ENCODE measurements around the gene DIS3. TPM values are rescaled to one million over a fixed set of nuclear protein-coding genes. Genes with fewer than 3 reads are reported as not detected.

The DIS3 gene
- total and polyA plus RNA-seq, 2 of the 4 experiments (the other 2 are of a cell fraction) = 19.3 to 33.3 TPM

DNA sequence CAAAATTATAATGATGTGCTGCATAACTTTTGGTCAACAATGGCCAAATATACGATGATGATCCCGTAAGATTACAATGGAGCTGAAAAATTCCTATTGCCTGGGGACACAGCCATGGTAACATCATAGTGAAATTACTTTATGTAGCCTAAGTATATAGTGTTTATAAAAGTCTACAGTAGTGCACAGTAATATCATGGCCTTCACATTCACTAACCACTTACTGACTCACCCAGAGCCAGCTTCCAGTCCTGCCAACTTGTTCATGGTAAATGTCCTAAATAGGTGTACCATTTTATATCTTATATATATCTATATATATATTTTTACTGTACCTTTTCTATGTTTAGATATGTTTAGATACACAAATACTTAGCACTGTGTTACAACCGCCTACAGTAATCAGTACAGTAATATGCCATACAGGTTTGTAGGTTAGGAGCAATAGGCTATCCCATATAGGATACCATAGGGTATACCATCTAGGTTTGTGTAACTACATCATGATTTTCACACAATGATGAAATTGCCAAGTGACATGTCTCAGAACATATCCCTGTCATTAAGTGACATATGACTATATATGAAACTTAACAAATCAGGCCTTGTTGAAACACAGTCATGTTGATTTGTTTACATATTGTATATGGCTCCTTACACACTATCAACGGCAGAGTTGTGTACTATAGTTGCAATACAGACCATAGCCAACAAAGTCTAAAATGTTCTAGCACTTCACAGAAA lies 23.7 kb downstream of the DIS3 start:
- H4K5ac ChIP-seq (ENCODE audit: low read depth, low read length) = no peak overlapping the region
- H2BK20ac ChIP-seq (ENCODE audit: low read depth, low read length) = no peak overlapping the region
- peaks cover 0 to 7% of the 10 kb centered on the region in 2 experiments; a peak in 1 of 4 replicates for H3K79me1 ChIP-seq (ENCODE audit: low read depth in 1 of 2, low read length in 2 of 2)
- H2AK5ac ChIP-seq (ENCODE audit: low read depth, low read length) = no peak overlapping the region
- H2BK120ac ChIP-seq (ENCODE audit: low read depth, low read length) = no peak overlapping the region
- no peak overlapping the region for H4K91ac ChIP-seq (ENCODE audit: insufficient read depth, low read depth, low read length)
- ChIA-PET POLR2A (ENCODE audit: unreplicated experiment) (no interaction called here), CTCF (no interaction called here)
- H2BK5ac ChIP-seq (ENCODE audit: low read depth, low read length, poor library complexity, severe bottlenecking) = no peak overlapping the region
- no peak overlapping the region for H2BK15ac ChIP-seq (ENCODE audit: low read depth, low read length)
- peaks cover 40% of the 10 kb centered on the region for H3K36me3 ChIP-seq (ENCODE audit: control insufficient read depth, insufficient read depth, low read length)
- no peaks in the 10 kb centered on the region for H3K9me3 ChIP-seq (ENCODE audit: control insufficient read depth, insufficient read depth, low read length)
- no peak overlapping the region for H3K14ac ChIP-seq (replicated peaks; ENCODE audit: low read depth, low read length)
- H3K27me3 ChIP-seq (ENCODE audit: control insufficient read depth, insufficient read depth, low read length) = no peaks in the 10 kb centered on the region
- BruUV-seq (replicated peaks) = no TSS peak
- no peak overlapping the region for H3K9ac ChIP-seq (ENCODE audit: low read depth, low read length)
- DNase-seq (peak; percentile 11), ATAC-seq (ENCODE audit: low read depth) (peak; percentile 37; the same call in 1 of the 2 replicates)
- no peak overlapping the region for H3K4me2 ChIP-seq (ENCODE audit: low read depth, low read length)
- no peak overlapping the region for H3K4me3 ChIP-seq (ENCODE audit: insufficient read depth, low read depth, low read length)
- H3K18ac ChIP-seq (ENCODE audit: low read depth, low read length) = no peak overlapping the region
- H3K9me1 ChIP-seq (ENCODE audit: insufficient read depth, low read length) = no peaks in the 10 kb centered on the region
- H3K4ac ChIP-seq (ENCODE audit: low read depth, low read length) = no peak overlapping the region
- H2AFZ ChIP-seq (replicated peaks; ENCODE audit: low read length, poor library complexity) = no peak overlapping the region
- WGBS, 2 experiments (ENCODE audit: extremely low coverage in 2 of 2, insufficient read length in 1 of 2) = no CpG with 5 or more reads among the region's 4 CpGs
- no peak overlapping the region for H4K8ac ChIP-seq (ENCODE audit: low read depth in 2 of 2, low read length in 2 of 2)
- TF ChIP-seq RCOR1 (IDR thresholded peaks at IDR 0.05; ENCODE audit: insufficient replicate concordance, low read length) = no peak
- H3K27ac ChIP-seq (ENCODE audit: insufficient read depth, low read length) = no peak overlapping the region
- H4K20me1 ChIP-seq (ENCODE audit: insufficient read depth, low read length) = no peaks in the 10 kb centered on the region
- H2AK9ac ChIP-seq (replicated peaks; ENCODE audit: low read depth, low read length, poor library complexity) = no peak overlapping the region
- in situ Hi-C loops (cut with MboI; ENCODE audit: low sequenced_read_pairs) (no loop called here), intact Hi-C loops (cut with micrococcal nuclease) (no loop called here), dilution Hi-C loops (cut with HindIII; ENCODE audit: low sequenced_read_pairs, unreplicated experiment) (no loop called here)
- H3K23ac ChIP-seq (ENCODE audit: low read depth, low read length) = no peak overlapping the region
- H3K56ac ChIP-seq (ENCODE audit: extremely low read depth, insufficient read depth, low read length) = no peak overlapping the region
- no peaks in the 10 kb centered on the region for H3K4me1 ChIP-seq (ENCODE audit: control insufficient read depth, insufficient read depth, low read length)
